Skin epidermis (tissue), 12 donors: ENCODE results near the gene USH1C.

Source experiments
- H3K27ac ChIP-seq, 21 experiments: fragments of 200-600 bp; sonication (generic) in 11 of 21; one replicate each; pipeline ENCODE4 v1.5.0; 2020; ENCODE audit warnings: mild to moderate bottlenecking in 3 of 21, inconsistent platforms in 2 of 21, moderate library complexity in 2 of 21
- H3K4me3 ChIP-seq, 7 experiments: fragments of 200-600 bp; sonication (generic) in 2 of 7; one replicate each; pipeline ENCODE4 v1.5.0; 2020; ENCODE audit warnings: inconsistent platforms in 2 of 7, mild to moderate bottlenecking in 2 of 7, moderate library complexity in 1 of 7

Gene USH1C

GRCh38 chr11:17528906-17529843, 15.0 kb downstream of the USH1C start:
- peak overlapping the region in 2 of 21 experiments; percentile 11 to 16 for H3K27ac ChIP-seq

GRCh38 chr11:17528181-17528691, 16.0 kb downstream of the USH1C start:
- Histone ChIP-seq H3K4me3 (no peak overlapping the region), H3K27ac (no peak overlapping the region)

More at GRCh38 chr11:17528906-17529843, 15.0 kb downstream of the USH1C start:
- no peak overlapping the region for H3K4me3 ChIP-seq

GRCh38 chr11:17527628-17527995, 16.6 kb downstream of the USH1C start:
- no peak overlapping the region for H3K27ac ChIP-seq
- H3K4me3 ChIP-seq, result no peak overlapping the region

- no peak overlapping the region for H3K27ac ChIP-seq
- no peak overlapping the region for H3K4me3 ChIP-seq
Observed at GRCh38 chr11:17526931-17527627, 17.1 kb downstream of the USH1C start.

- H3K4me3 ChIP-seq, result no peak overlapping the region
- H3K27ac ChIP-seq, result no peak overlapping the region
Observed at GRCh38 chr11:17526326-17526725, 17.9 kb downstream of the USH1C start.

- Histone ChIP-seq H3K4me3 (no peak overlapping the region), H3K27ac (no peak overlapping the region)
Observed at GRCh38 chr11:17525570-17525969, 18.6 kb downstream of the USH1C start.

- Histone ChIP-seq H3K4me3 (no peak overlapping the region), H3K27ac (no peak overlapping the region)
Observed at GRCh38 chr11:17524221-17524620, 20.0 kb downstream of the USH1C start.

- Histone ChIP-seq H3K4me3 (no peak overlapping the region), H3K27ac (no peak overlapping the region)
Observed at GRCh38 chr11:17522655-17523054, 21.6 kb downstream of the USH1C start.

- H3K4me3 ChIP-seq, result no peak overlapping the region
- peak overlapping the region in 2 of 21 experiments; percentile 26 to 40 for H3K27ac ChIP-seq
Observed at GRCh38 chr11:17521106-17521900, 22.9 kb downstream of the USH1C start.

- no peak overlapping the region for H3K27ac ChIP-seq
- no peak overlapping the region for H3K4me3 ChIP-seq
Observed at GRCh38 chr11:17519061-17519885, 24.9 kb downstream of the USH1C start.

- no peak overlapping the region for H3K4me3 ChIP-seq
- H3K27ac ChIP-seq, result no peak overlapping the region
Observed at GRCh38 chr11:17518366-17518765, 25.9 kb downstream of the USH1C start.

- no peak overlapping the region for H3K27ac ChIP-seq
- H3K4me3 ChIP-seq, result no peak overlapping the region
Observed at GRCh38 chr11:17517186-17517585, 27.0 kb downstream of the USH1C start.

GRCh38 chr11:17516551-17517150, 27.6 kb downstream of the USH1C start:
- no peak overlapping the region for H3K4me3 ChIP-seq
- H3K27ac ChIP-seq, result no peak overlapping the region

- no peak overlapping the region for H3K4me3 ChIP-seq
- H3K27ac ChIP-seq, result no peak overlapping the region
Observed at GRCh38 chr11:17515443-17516176, 28.6 kb downstream of the USH1C start.

DNA sequence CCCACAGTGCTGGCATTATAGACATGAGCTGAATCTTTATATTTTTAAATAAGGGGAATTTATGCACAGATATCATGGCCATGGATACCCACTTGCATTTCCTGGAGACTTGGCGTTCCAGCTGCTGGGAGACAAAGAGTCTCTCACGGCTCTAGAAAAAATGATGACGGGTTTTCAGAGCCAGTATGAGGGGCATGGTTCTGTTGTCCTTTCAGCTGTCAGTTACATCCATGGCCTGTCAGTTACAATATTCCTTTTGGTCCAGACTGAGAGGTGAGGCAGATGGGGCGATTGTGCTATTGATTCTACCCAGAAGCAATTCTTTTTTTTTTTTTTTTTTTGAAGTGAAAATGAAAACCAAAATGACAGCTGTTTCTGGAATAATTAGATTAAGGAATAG, 29.7 kb downstream of the USH1C start:
- Histone ChIP-seq H3K4me3 (no peak overlapping the region), H3K27ac (no peak overlapping the region)

DNA sequence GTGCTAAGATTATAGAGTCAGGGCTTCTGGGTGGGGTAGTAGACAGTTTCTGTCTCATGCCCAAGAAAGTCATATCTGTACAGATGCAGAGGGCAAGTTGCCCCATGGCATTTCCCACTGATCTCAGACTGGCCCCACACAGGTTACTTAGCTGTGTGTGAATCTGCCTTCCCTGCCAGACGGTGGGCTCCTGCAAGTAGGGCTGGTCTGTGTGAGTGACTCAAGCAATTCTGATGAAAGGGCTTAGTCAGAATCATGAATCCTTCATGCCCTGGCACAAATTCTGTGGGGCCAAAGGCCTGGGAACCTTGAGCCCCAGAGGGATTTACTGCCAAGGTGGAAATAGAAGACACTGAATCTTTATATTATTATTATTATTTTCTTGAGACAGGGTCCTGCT, 30.4 kb downstream of the USH1C start:
- Histone ChIP-seq H3K27ac (no peak overlapping the region), H3K4me3 (no peak overlapping the region)

GRCh38 chr11:17512101-17512500, 32.1 kb downstream of the USH1C start:
- Histone ChIP-seq H3K4me3 (no peak overlapping the region), H3K27ac (no peak overlapping the region)

GRCh38 chr11:17511571-17511970, 32.6 kb downstream of the USH1C start:
- no peak overlapping the region for H3K27ac ChIP-seq
- H3K4me3 ChIP-seq, result no peak overlapping the region
